ENCODE data around the gene PIN1. TPM values are rescaled to one million over a fixed set of nuclear protein-coding genes. Genes with fewer than 3 reads are reported as not detected.
"Not testable (repeated sequence)": the region's sequence is repeated elsewhere in the genome, so short reads cannot be mapped to it uniquely, and the experiment has no call there.

PIN1 gene
- total RNA-seq (ENCODE audit: unreplicated experiment): 69.9 TPM
- long read RNA-seq, full-length matches to known transcripts: 80 of 86 reads
- long read RNA-seq, partial matches to known transcripts: 3 of 86 reads
- long read RNA-seq, other reads (novel, unspliced or antisense): 3 of 86 reads

DNA sequence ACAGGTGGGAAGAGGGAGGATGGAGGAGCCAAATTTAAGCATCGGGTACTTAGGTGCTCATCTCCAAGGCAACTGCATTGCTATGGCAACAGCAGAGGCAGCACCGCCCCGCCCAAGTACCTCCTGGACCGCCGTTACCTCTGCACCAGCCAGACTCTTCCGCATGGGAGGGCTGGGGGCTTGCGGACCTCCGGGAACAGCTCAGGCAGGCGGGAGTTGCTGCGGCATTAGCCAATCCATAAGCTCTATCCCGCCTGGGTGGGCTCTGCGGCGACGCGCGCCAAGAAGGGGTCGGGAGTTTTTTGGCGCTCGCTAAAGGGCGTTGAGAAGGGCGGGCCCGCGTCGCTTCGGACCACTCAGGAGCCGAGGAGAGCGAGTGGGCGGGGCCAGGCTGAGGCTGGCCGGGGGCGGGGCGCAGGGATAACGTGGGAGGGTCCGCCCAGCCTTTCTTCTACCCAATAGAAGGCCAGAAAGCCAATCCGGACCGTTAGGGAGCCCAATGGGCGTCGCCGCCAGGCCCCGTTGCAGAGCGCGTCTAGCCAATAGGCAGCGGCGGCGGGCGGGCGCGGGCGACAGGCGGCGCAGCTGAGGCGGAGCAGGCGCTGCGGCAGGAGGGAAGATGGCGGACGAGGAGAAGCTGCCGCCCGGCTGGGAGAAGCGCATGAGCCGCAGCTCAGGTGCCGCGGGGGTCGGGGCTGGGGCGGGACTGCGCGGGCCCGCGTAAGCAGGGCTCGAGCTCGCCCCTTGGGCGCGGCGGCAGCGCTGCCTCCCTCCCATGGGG is at the start of gene PIN1:
Gene PIN1 (plus strand): TSS at position 593 of the 781 bp plus-strand sequence. CDS start 27 bp downstream, at position 620.
- TF ChIP-seq CTCF (IDR thresholded peaks at IDR 0.05; ENCODE audit: unreplicated experiment): peak; percentile 41
- peak within 1 kb of the TSS; percentile 48 for H3K27ac Mint-ChIP-seq (ENCODE audit: unreplicated experiment)
- peak within 1 kb of the TSS; percentile 93 for H3K4me3 Mint-ChIP-seq (ENCODE audit: unreplicated experiment)
- peaks cover 3% of the 10 kb centered on the region for H3K4me1 Mint-ChIP-seq (ENCODE audit: unreplicated experiment)
- DNase-seq (ENCODE audit: low spot score): peak; percentile 99
- peaks cover 5% of the 10 kb centered on the region for H3K27me3 Mint-ChIP-seq (ENCODE audit: unreplicated experiment)
- peaks cover 4% of the 10 kb centered on the region for H3K36me3 Mint-ChIP-seq (ENCODE audit: low read depth, unreplicated experiment)
- H3K9me3 Mint-ChIP-seq (ENCODE audit: unreplicated experiment): no peaks in the 10 kb centered on the region

GRCh38 chr19:9785367-9786331 is 49.5 kb upstream of the PIN1 start:
- no peak for TF ChIP-seq CTCF (IDR thresholded peaks at IDR 0.05; ENCODE audit: unreplicated experiment)
- Mint-ChIP-seq H3K36me3 (ENCODE audit: low read depth, unreplicated experiment) (peaks cover 3% of the 10 kb centered on the region), H3K4me3 (ENCODE audit: unreplicated experiment) (peak overlapping the region; percentile 91), H3K27ac (ENCODE audit: unreplicated experiment) (peak overlapping the region; percentile 92), H3K4me1 (ENCODE audit: unreplicated experiment) (peaks cover 27% of the 10 kb centered on the region), H3K9me3 (ENCODE audit: unreplicated experiment) (no peaks in the 10 kb centered on the region), H3K27me3 (ENCODE audit: unreplicated experiment) (peaks cover 5% of the 10 kb centered on the region)
- DNase-seq (ENCODE audit: low spot score): peak; percentile 98

DNA sequence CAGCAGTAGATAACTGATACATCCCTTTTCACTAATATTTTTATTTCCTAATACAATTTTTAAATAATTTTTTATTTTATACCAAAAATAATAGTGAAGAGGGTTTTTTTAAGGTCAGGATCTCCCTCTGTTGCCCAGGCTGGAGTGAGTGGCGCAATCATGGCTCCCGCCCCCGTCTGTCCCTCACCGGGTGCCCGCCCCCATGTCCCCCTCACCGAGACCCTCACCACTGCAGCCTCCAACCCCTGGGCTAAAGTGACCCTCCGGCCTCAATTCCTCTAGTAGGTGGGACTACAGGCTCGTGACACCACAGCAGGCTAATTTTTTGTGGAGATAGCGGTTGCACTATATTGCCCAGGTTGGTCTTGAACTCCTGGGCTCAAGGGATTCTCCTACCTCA is 48.8 kb upstream of the PIN1 start:
- Mint-ChIP-seq H3K27me3 (ENCODE audit: unreplicated experiment) (peaks cover 5% of the 10 kb centered on the region), H3K4me1 (ENCODE audit: unreplicated experiment) (peaks cover 27% of the 10 kb centered on the region), H3K9me3 (ENCODE audit: unreplicated experiment) (no peaks in the 10 kb centered on the region), H3K36me3 (ENCODE audit: low read depth, unreplicated experiment) (peaks cover 3% of the 10 kb centered on the region), H3K27ac (ENCODE audit: unreplicated experiment) (no peak overlapping the region), H3K4me3 (ENCODE audit: unreplicated experiment) (peak overlapping the region; percentile 91)
- TF ChIP-seq CTCF (IDR thresholded peaks at IDR 0.05; ENCODE audit: unreplicated experiment): no peak
- DNase-seq (ENCODE audit: low spot score): no peak

- H3K4me3 Mint-ChIP-seq (ENCODE audit: unreplicated experiment): peak overlapping the region; percentile 69
- TF ChIP-seq CTCF (IDR thresholded peaks at IDR 0.05; ENCODE audit: unreplicated experiment): no peak
- H3K27me3 Mint-ChIP-seq (ENCODE audit: unreplicated experiment): peaks cover 5% of the 10 kb centered on the region
- no peak overlapping the region for H3K27ac Mint-ChIP-seq (ENCODE audit: unreplicated experiment)
- DNase-seq (ENCODE audit: low spot score): no peak
- peaks cover 27% of the 10 kb centered on the region for H3K4me1 Mint-ChIP-seq (ENCODE audit: unreplicated experiment)
- H3K36me3 Mint-ChIP-seq (ENCODE audit: low read depth, unreplicated experiment): peaks cover 3% of the 10 kb centered on the region
- H3K9me3 Mint-ChIP-seq (ENCODE audit: unreplicated experiment): no peaks in the 10 kb centered on the region
Measured at GRCh38 chr19:9786819-9787218, 48.3 kb upstream of the PIN1 start.

GRCh38 chr19:9788604-9789003 is 46.5 kb upstream of the PIN1 start:
- not testable (repeated sequence) for H3K27me3 Mint-ChIP-seq (ENCODE audit: unreplicated experiment); H3K4me3 Mint-ChIP-seq (ENCODE audit: unreplicated experiment); H3K36me3 Mint-ChIP-seq (ENCODE audit: low read depth, unreplicated experiment); H3K27ac Mint-ChIP-seq (ENCODE audit: unreplicated experiment); DNase-seq (ENCODE audit: low spot score); H3K9me3 Mint-ChIP-seq (ENCODE audit: unreplicated experiment)
- peaks cover 32% of the 10 kb centered on the region for H3K4me1 Mint-ChIP-seq (ENCODE audit: unreplicated experiment)
